Articular chondrocyte of knee joint (primary cell): ENCODE results near the gene FOXRED2. TPM values are rescaled to one million over a fixed set of nuclear protein-coding genes. Genes with fewer than 3 reads are reported as not detected.

Experiments
- small RNA-seq: library from RNA; depleted of rRNA; stranded (forward); fragments of <200 nt; gene quantifications from one replicate; pipeline ENCODE3, GENCODE V24; 2012
- total RNA-seq: library from RNA; depleted of rRNA; stranded (reverse); fragments of >200 nt; gene quantifications from 2 replicates; pipeline ENCODE4 v1.2.3, GENCODE V29; 2012

Gene FOXRED2
- total RNA-seq, result 13.2 and 16.3 TPM in 2 replicates

GRCh38 chr22:36506637-36507517 is at the start of gene FOXRED2:
TSS of gene FOXRED2 (minus strand) at chr22:36507040. CDS start at chr22:36506422, 618 bp downstream.

GRCh38 chr22:36528795-36529751 is 22.2 kb upstream of the FOXRED2 start, which contains the start of gene EIF3D:
TSS of gene EIF3D (minus strand) at chr22:36529166. CDS start at chr22:36526121, 3,045 bp downstream.

GRCh38 chr22:36481393-36482168 is 25.3 kb downstream of the FOXRED2 start, which contains the start of gene TXN2:
TSS of gene TXN2 (minus strand) at chr22:36481640. CDS start at chr22:36480837, 803 bp downstream.

Small RNA genes lying within 50 kb of the gene (small RNA-seq; reads per million reads assigned to genes)
- gene RF00019, result not detected

Other genes starting within 250 kb of the FOXRED2 start
- gene MYH9, start 119.1 kb downstream of the FOXRED2 start, total RNA-seq, result 502 and 538 TPM in 2 replicates
- gene TXN2, start 25.4 kb downstream of the FOXRED2 start, total RNA-seq, result 34.6 and 36.6 TPM in 2 replicates
- gene EIF3D, start 22.1 kb upstream of the FOXRED2 start, total RNA-seq, result 316 and 334 TPM in 2 replicates
- not detected in 2 replicates for gene CACNG2, start 196.7 kb upstream of the FOXRED2 start, total RNA-seq